Endothelial cell of umbilical vein (primary cell): Measurements from ENCODE around the gene GNG2. TPM values are rescaled to one million over a fixed set of nuclear protein-coding genes. Genes with fewer than 3 reads are reported as not detected.

Source experiments
- BruUV-seq: library from RNA; stranded (reverse); fragments of 400-500 nt; replicated peaks from 2 replicates; lab custom pipeline; 2021; lab: Mats Ljungman, UMichigan
- CTCF ChIA-PET: fragments of 300-600, 350-600 bp; sonication (Branson Sonifier 250); formaldehyde crosslinking; loops from one replicate; lab custom pipeline; 2021; ENCODE audit warnings: antibody characterized with exemption, inconsistent platforms; lab: Charles Lee
- POLR2A ChIA-PET: fragments of 300-600, 350-600 bp; sonication (Branson Sonifier 250); formaldehyde crosslinking; loops from one replicate; lab custom pipeline; 2021; ENCODE audit warnings: antibody characterized with exemption, inconsistent platforms; lab: Charles Lee
- DNase-seq: peaks from one replicate; pipeline ENCODE4 v3.0.0-alpha.2; 2011; ENCODE audit warnings: low read depth, low spot score
- FAIRE-seq: peaks from 2 replicates; lab custom pipeline; 2011; peaks lifted over from hg19 to GRCh38; lab: Jason Lieb, UNC
- H2AFZ ChIP-seq: 2 replicates; pipeline ENCODE4 v1.6.0; 2012; ENCODE audit warnings: low read depth, low read length, control low read depth, inconsistent platforms
- H3K27ac ChIP-seq: 2 replicates; pipeline ENCODE4 v1.5.1; 2011; ENCODE audit warnings: low read depth, mild to moderate bottlenecking, control low read depth, low read length, moderate library complexity; ENCODE audit not compliant: insufficient read depth
- H3K27me3 ChIP-seq, 2 experiments: 2 replicates each; pipeline versions ENCODE4 v1.6.0 to v1.6.1; 2011; ENCODE audit warnings: low read length in 2 of 2, mixed read lengths in 1 of 2; ENCODE audit not compliant: control insufficient read depth in 2 of 2, insufficient read depth in 2 of 2
- H3K36me3 ChIP-seq, 2 experiments: 2 replicates in 1 of 2; 3 replicates in 1 of 2; pipeline ENCODE4 v1.5.1; 2011; ENCODE audit warnings: low read length in 2 of 2, mild to moderate bottlenecking in 1 of 2, moderate library complexity in 1 of 2; ENCODE audit not compliant: control insufficient read depth in 2 of 2, insufficient read depth in 2 of 2; ENCODE audit errors: extremely low read depth in 1 of 2
- H3K4me1 ChIP-seq: 3 replicates; pipeline ENCODE4 v1.5.1; 2011; ENCODE audit warnings: mild to moderate bottlenecking, low read length; ENCODE audit not compliant: control insufficient read depth, insufficient read depth; ENCODE audit errors: extremely low read depth
- H3K4me2 ChIP-seq: 2 replicates; pipeline ENCODE4 v1.6.1; 2011; ENCODE audit warnings: low read length, control low read depth, mixed read lengths; ENCODE audit not compliant: insufficient read depth
- H3K4me3 ChIP-seq, 3 experiments: fragments of 200-600 bp in 1 of 3; sonication (generic), shearing (Covaris generic) in 1 of 3; replicated peaks in 1 of 3; 2 replicates each; pipeline ENCODE4 v1.5.1; 2011 to 2016; ENCODE audit warnings: control low read depth in 3 of 3, low read length in 3 of 3, mild to moderate bottlenecking in 2 of 3, inconsistent platforms in 1 of 3, low read depth in 1 of 3, moderate library complexity in 1 of 3; ENCODE audit not compliant: insufficient read depth in 1 of 3
- H3K79me2 ChIP-seq: 2 replicates; pipeline ENCODE4 v1.6.0; 2012; ENCODE audit warnings: low read length, inconsistent platforms; ENCODE audit not compliant: control insufficient read depth, insufficient read depth
- H3K9ac ChIP-seq: replicated peaks from 2 replicates; pipeline ENCODE3; 2011; ENCODE audit warnings: low read length, control low read depth; ENCODE audit not compliant: insufficient read depth; ENCODE audit errors: extremely low read depth
- H3K9me1 ChIP-seq: replicated peaks from 3 replicates; pipeline ENCODE4 v1.6.0; 2011; ENCODE audit warnings: mild to moderate bottlenecking, low read length; ENCODE audit not compliant: control insufficient read depth, insufficient read depth; ENCODE audit errors: extremely low read depth
- H3K9me3 ChIP-seq: replicated peaks from 2 replicates; pipeline ENCODE4 v1.5.1; 2012; ENCODE audit warnings: low read length, inconsistent platforms; ENCODE audit not compliant: control insufficient read depth, insufficient read depth
- H4K20me1 ChIP-seq: replicated peaks from 2 replicates; pipeline ENCODE3; 2011; ENCODE audit warnings: mild to moderate bottlenecking, low read length; ENCODE audit not compliant: control insufficient read depth, insufficient read depth; ENCODE audit errors: extremely low read depth
- EZH2 ChIP-seq: IDR thresholded peaks from 2 replicates; pipeline ENCODE4 v1.6.1; 2012; ENCODE audit warnings: borderline replicate concordance, low read depth, mild to moderate bottlenecking, moderate library complexity, low read length, inconsistent platforms; ENCODE audit not compliant: severe bottlenecking
- FOS ChIP-seq: IDR thresholded peaks from 2 replicates; pipeline ENCODE4 v1.6.1; 2011; ENCODE audit warnings: mild to moderate bottlenecking, low read length, moderate library complexity, borderline replicate concordance; ENCODE audit not compliant: insufficient read depth
- GATA2 ChIP-seq: IDR thresholded peaks from 2 replicates; pipeline ENCODE4 v1.7.0; 2011; ENCODE audit warnings: low read depth, mild to moderate bottlenecking, moderate library complexity, mixed read lengths, low read length; ENCODE audit not compliant: insufficient read length, insufficient read depth
- JUN ChIP-seq: IDR thresholded peaks from 2 replicates; pipeline ENCODE4 v1.6.1; 2011; ENCODE audit warnings: borderline replicate concordance, low read depth; ENCODE audit not compliant: insufficient read length, insufficient read depth
- MAX ChIP-seq: IDR thresholded peaks from 2 replicates; pipeline ENCODE4 v1.6.1; 2011; ENCODE audit not compliant: insufficient read depth, insufficient read length
- MYC ChIP-seq: IDR thresholded peaks from one replicate; pipeline ENCODE4 v1.6.1; 2011; ENCODE audit warnings: mild to moderate bottlenecking, low read depth, low read length
- POLR2A ChIP-seq: IDR thresholded peaks from 2 replicates; pipeline ENCODE4 v1.6.1; 2012; ENCODE audit warnings: low read depth, mild to moderate bottlenecking, control low read depth, low read length
- POLR2AphosphoS5 ChIP-seq: IDR thresholded peaks from 2 replicates; pipeline ENCODE4 v1.6.1; 2012; ENCODE audit warnings: low read depth, mild to moderate bottlenecking, control low read depth, low read length, moderate library complexity; ENCODE audit not compliant: insufficient read depth
- dilution Hi-C: fragments of 300-500 bp; cut with MboI; formaldehyde crosslinking; loops from one replicate; pipeline ENCODE4 v1.15.0; 2019; ENCODE audit warnings: low sequenced_read_pairs; ENCODE audit not compliant: extremely low pct_ligation_motif_present
- intact Hi-C: fragments of 100-400 bp; cut with micrococcal nuclease; formaldehyde crosslinking; loops from one replicate; pipeline ENCODE4 v1.10.0; 2022
- polyA plus RNA-seq, 4 experiments: library from polyadenylated mRNA; depleted of rRNA in 3 of 4; stranded (reverse) in 3 of 4; unstranded in 1 of 4; fragments of >200 nt; gene quantifications; 2 replicates each; pipeline versions ENCODE4 v1.2.1 to v1.2.3, GENCODE V29; 2011 to 2012; ENCODE audit warnings: missing spikeins in 1 of 4
- total RNA-seq: library from RNA; stranded (reverse); gene quantifications from 2 replicates; pipeline ENCODE4 v1.2.3, GENCODE V29; 2021
- TF ChIP-seq, protein P1 (sequence below), 2 donors: IDR thresholded peaks; 1 replicate in 1 of 2; 2 replicates in 1 of 2; pipeline ENCODE4 v1.5.1; 2011; ENCODE audit warnings: low read length in 2 of 2, mild to moderate bottlenecking in 2 of 2, moderate library complexity in 2 of 2, control low read depth in 1 of 2, inconsistent platforms in 1 of 2, low read depth in 1 of 2; ENCODE audit not compliant: insufficient read depth in 1 of 2; ENCODE audit errors: extremely low read depth in 1 of 2

The GNG2 gene
- total and polyA plus RNA-seq, 2 donors (not counting 3 experiments of a cell fraction or from before 2014, with no cell fraction given), result not detected

DNA sequence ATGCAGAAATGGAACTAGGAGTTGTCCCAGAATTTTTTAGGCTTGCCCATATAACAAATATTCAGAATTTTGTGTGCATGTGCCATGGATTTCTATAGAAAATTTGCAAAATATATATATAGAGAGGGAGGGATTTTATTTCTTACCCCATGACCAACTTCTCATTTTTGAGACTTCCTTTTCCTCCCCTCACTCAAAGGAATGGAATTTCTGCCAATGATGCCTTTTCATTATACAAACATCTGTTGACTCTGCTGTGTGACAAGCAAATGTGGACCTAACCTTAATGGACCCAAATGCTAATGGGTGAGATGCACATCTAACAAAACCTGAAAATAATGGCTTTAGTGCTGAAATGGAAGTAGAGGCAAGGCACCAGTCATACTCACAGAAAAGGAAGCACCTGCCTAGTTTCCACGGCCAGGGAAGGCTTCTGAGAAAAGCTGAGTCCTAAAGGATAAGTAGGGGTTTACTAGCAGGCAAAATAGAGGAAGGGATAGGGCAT is 3.6 kb upstream of the GNG2 start:
- dilution Hi-C loops, result no loop called here
- BruUV-seq, result no TSS peak
- peaks cover 9% of the 10 kb centered on the region for H3K4me1 ChIP-seq
- H3K9me3 ChIP-seq, result no peaks in the 10 kb centered on the region
- H3K4me3 ChIP-seq, result no peak overlapping the region
- H3K9ac ChIP-seq, result no peak overlapping the region
- no peaks in the 10 kb centered on the region for H4K20me1 ChIP-seq
- no peak for TF ChIP-seq POLR2AphosphoS5
- no peak for TF ChIP-seq GATA2
- no peaks in the 10 kb centered on the region for H3K36me3 ChIP-seq
- intact Hi-C loops, result no loop called here
- H3K4me2 ChIP-seq, result no peak overlapping the region
- DNase-seq (no peak), FAIRE-seq (no peak)
- peaks cover 32 to 47% of the 10 kb centered on the region in 2 experiments for H3K27me3 ChIP-seq
- ChIA-PET POLR2A (no interaction called here), CTCF (no interaction called here)
- H3K79me2 ChIP-seq, result no peaks in the 10 kb centered on the region
- H2AFZ ChIP-seq, result no peak overlapping the region
- no peak overlapping the region for H3K27ac ChIP-seq
- H3K9me1 ChIP-seq, result no peaks in the 10 kb centered on the region

GRCh38 chr14:51859131-51859530 is 1.3 kb upstream of the GNG2 start:
- no peaks in the 10 kb centered on the region for H4K20me1 ChIP-seq
- no peak overlapping the region for H2AFZ ChIP-seq
- no peak for FAIRE-seq
- H3K9me1 ChIP-seq, result no peaks in the 10 kb centered on the region
- H3K9me3 ChIP-seq, result no peaks in the 10 kb centered on the region
- peaks cover 39 to 56% of the 10 kb centered on the region in 2 experiments for H3K27me3 ChIP-seq
- ChIA-PET CTCF (no interaction called here), POLR2A (no interaction called here)
- no peak for TF ChIP-seq GATA2
- no peak for TF ChIP-seq FOS
- TF ChIP-seq MAX, result no peak
- TF ChIP-seq JUN, result no peak
- no peak for TF ChIP-seq EZH2
- TF ChIP-seq MYC, result no peak
- no peak for TF ChIP-seq POLR2A
- TF ChIP-seq POLR2AphosphoS5, result no peak
- TF ChIP-seq, protein P1, sequence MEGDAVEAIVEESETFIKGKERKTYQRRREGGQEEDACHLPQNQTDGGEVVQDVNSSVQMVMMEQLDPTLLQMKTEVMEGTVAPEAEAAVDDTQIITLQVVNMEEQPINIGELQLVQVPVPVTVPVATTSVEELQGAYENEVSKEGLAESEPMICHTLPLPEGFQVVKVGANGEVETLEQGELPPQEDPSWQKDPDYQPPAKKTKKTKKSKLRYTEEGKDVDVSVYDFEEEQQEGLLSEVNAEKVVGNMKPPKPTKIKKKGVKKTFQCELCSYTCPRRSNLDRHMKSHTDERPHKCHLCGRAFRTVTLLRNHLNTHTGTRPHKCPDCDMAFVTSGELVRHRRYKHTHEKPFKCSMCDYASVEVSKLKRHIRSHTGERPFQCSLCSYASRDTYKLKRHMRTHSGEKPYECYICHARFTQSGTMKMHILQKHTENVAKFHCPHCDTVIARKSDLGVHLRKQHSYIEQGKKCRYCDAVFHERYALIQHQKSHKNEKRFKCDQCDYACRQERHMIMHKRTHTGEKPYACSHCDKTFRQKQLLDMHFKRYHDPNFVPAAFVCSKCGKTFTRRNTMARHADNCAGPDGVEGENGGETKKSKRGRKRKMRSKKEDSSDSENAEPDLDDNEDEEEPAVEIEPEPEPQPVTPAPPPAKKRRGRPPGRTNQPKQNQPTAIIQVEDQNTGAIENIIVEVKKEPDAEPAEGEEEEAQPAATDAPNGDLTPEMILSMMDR (IDR thresholded peaks at IDR 0.05; ENCODE audit: extremely low read depth in 1 of 2, insufficient read depth in 1 of 2, low read depth in 1 of 2, low read length in 2 of 2), result no peak
- dilution Hi-C loops, result no loop called here
- no peak overlapping the region for H3K4me2 ChIP-seq
- no peak overlapping the region for H3K9ac ChIP-seq
- H3K27ac ChIP-seq, result no peak overlapping the region
- intact Hi-C loops, result no loop called here
- no peak overlapping the region for H3K4me3 ChIP-seq
- no peaks in the 10 kb centered on the region for H3K36me3 ChIP-seq
- no peaks in the 10 kb centered on the region for H3K79me2 ChIP-seq
- BruUV-seq, result no TSS peak
- no peak for DNase-seq
- peaks cover 9% of the 10 kb centered on the region for H3K4me1 ChIP-seq
